Progenitor cell of endocrine pancreas (in vitro differentiated cells): ENCODE results near the gene TYSND1. TPM values are rescaled to one million over a fixed set of nuclear protein-coding genes. Genes with fewer than 3 reads are reported as not detected.

Experiments
- DNase-seq: peaks from one replicate; pipeline ENCODE4 v3.0.0; 2021; ENCODE audit warnings: low spot score; ENCODE audit not compliant: unreplicated experiment
- H3K27ac Mint-ChIP-seq: 2 replicates; pipeline ENCODE4 v1.8.0; 2021; ENCODE audit warnings: mild to moderate bottlenecking, moderate library complexity, mixed read lengths
- H3K27me3 Mint-ChIP-seq: 2 replicates; pipeline ENCODE4 v1.8.0; 2021; ENCODE audit warnings: mixed read lengths
- H3K36me3 Mint-ChIP-seq: 2 replicates; pipeline ENCODE4 v1.8.0; 2022; ENCODE audit warnings: mixed read lengths; ENCODE audit not compliant: insufficient read depth
- H3K4me1 Mint-ChIP-seq: 2 replicates; pipeline ENCODE4 v1.8.0; 2021; ENCODE audit warnings: low read depth, mixed read lengths
- H3K4me3 Mint-ChIP-seq: 2 replicates; pipeline ENCODE4 v1.8.0; 2021; ENCODE audit warnings: low read depth, mild to moderate bottlenecking, moderate library complexity, mixed read lengths
- H3K9me3 Mint-ChIP-seq: 2 replicates; pipeline ENCODE4 v1.8.0; 2021; ENCODE audit warnings: low read depth, mixed read lengths
- long read RNA-seq: library from polyadenylated mRNA; unstranded; transcript quantifications from one replicate; pipeline ENCODE4 v2.0.0, GENCODE V29; 2020
- total RNA-seq: library from RNA; stranded (reverse); gene quantifications from 2 replicates; pipeline ENCODE4 v1.2.1, GENCODE V29; 2021
- TF ChIP-seq, protein P1 (sequence below): fragments of 200-600 bp; sonication (generic); IDR thresholded peaks from one replicate; pipeline ENCODE4 v1.5.0; 2021; ENCODE audit warnings: antibody characterized with exemption, mild to moderate bottlenecking; ENCODE audit not compliant: unreplicated experiment

Gene TYSND1, protein sequence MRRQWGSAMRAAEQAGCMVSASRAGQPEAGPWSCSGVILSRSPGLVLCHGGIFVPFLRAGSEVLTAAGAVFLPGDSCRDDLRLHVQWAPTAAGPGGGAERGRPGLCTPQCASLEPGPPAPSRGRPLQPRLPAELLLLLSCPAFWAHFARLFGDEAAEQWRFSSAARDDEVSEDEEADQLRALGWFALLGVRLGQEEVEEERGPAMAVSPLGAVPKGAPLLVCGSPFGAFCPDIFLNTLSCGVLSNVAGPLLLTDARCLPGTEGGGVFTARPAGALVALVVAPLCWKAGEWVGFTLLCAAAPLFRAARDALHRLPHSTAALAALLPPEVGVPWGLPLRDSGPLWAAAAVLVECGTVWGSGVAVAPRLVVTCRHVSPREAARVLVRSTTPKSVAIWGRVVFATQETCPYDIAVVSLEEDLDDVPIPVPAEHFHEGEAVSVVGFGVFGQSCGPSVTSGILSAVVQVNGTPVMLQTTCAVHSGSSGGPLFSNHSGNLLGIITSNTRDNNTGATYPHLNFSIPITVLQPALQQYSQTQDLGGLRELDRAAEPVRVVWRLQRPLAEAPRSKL
- 12.6 and 15.1 TPM in 2 replicates for total RNA-seq
- long read RNA-seq, partial matches to known transcripts: 0 of 6 reads
- long read RNA-seq, other reads (novel, unspliced or antisense): 2 of 6 reads

DNA sequence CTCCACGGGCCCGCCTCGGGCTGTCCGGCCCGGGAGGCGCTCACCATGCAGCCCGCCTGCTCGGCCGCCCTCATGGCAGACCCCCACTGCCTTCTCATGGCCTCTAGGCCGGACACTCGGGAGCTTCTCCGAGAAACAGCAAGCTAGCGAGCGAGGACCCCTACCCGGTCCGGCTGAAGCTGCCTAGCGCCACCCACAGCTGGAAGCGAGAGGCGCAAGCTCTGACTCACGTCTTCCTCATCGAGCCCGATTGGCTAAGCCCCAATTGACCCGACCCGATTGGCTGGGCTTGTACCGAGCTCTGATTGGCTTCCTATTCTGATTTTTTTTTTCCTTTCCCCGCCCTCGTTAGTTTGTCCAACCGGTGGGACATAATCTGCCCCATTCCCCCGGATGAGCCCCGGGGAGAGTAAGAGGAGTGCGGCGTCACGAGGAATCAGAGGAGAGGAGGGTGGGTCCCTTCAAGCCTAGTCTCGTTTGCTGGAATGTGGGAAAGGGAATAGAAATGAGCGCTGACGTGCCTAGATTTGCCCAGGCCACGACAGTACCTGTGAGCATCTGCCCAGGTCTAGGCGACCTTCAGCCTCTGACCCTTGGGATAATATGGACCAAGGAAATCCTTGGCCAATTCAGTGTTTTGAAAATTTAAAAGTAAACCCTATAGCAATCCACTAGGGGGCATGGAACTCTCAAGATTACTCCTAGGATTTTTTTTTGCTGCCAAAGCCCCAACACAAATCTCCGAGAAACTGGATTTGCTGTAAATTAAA, at the start of gene TYSND1:
TSS of gene TYSND1 (minus strand) at position 212 of the 770 bp plus-strand sequence. CDS start at position 98, 114 bp downstream.
- Mint-ChIP-seq H3K4me3 (peak within 1 kb of the TSS; percentile 80), H3K4me1 (peaks cover 2% of the 10 kb centered on the region), H3K27me3 (no peaks in the 10 kb centered on the region), H3K27ac (peak within 1 kb of the TSS; percentile 97), H3K36me3 (peaks cover 7% of the 10 kb centered on the region), H3K9me3 (no peaks in the 10 kb centered on the region)
- peak; percentile 94 for DNase-seq
- TF ChIP-seq, protein P1, sequence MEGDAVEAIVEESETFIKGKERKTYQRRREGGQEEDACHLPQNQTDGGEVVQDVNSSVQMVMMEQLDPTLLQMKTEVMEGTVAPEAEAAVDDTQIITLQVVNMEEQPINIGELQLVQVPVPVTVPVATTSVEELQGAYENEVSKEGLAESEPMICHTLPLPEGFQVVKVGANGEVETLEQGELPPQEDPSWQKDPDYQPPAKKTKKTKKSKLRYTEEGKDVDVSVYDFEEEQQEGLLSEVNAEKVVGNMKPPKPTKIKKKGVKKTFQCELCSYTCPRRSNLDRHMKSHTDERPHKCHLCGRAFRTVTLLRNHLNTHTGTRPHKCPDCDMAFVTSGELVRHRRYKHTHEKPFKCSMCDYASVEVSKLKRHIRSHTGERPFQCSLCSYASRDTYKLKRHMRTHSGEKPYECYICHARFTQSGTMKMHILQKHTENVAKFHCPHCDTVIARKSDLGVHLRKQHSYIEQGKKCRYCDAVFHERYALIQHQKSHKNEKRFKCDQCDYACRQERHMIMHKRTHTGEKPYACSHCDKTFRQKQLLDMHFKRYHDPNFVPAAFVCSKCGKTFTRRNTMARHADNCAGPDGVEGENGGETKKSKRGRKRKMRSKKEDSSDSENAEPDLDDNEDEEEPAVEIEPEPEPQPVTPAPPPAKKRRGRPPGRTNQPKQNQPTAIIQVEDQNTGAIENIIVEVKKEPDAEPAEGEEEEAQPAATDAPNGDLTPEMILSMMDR: peak; percentile 57

DNA sequence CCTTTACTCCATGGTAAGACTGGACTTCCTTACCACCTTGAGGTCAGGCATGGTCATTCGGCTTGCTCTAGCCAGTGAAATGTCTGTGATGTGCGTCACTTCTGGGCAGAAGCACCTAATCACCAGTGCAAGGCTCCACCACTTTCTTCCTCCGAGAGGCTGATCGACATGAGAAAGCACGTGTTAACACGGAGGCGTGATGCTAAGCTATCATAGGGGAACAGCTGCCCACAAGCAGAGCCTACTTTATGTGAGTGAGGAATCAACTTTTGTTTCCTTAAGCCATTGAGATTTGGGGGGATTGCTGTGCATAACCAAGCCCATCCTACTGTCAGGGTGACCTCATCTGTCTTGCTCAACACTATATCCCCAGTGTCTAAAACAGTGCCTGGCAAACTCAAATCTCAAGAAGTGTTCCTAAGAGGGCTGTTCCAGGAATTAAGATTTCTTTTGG, 46.9 kb upstream of the TYSND1 start:
- Mint-ChIP-seq H3K9me3 (no peaks in the 10 kb centered on the region), H3K27ac (no peak overlapping the region)
- TF ChIP-seq, protein P1: no peak

DNA sequence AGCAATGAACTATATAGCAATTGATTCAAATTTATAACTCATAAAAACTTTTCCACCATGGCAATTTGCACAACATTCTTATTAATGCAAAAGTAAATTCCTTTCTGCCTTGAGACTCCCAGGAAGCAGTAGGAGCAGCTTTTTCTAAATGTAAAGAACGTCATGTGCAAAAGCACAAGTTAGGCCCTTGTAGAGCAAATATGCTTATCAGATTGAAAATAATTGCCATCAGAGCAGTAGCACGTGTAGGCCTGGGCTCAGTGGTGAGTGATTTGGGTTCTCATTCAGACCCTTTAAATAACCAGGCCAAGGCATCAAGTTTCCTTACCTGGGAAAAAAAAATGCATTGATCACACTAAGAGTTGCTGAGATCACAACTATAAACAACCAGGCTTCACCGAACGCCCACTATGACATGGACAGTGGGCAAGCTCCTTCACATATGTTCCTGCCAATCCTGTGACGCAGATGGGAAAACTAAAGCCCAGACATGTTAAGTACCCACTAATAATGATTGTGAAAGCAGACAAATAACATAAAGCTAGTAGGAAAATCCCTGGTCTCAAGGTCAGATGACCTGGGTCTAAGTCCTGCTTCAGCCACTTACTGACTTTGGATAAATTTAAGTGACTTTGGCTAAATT, 45.9 kb upstream of the TYSND1 start:
- TF ChIP-seq, protein P1: no peak
- Mint-ChIP-seq H3K4me1 (peaks cover 11% of the 10 kb centered on the region), H3K36me3 (peaks cover under 1% of the 10 kb centered on the region), H3K4me3 (no peak overlapping the region), H3K9me3 (no peaks in the 10 kb centered on the region), H3K27me3 (no peaks in the 10 kb centered on the region), H3K27ac (peak overlapping the region; percentile 90)
- DNase-seq: no peak

More for the DNA sequence above, 46.9 kb upstream of the TYSND1 start:
- no peak for DNase-seq
- Mint-ChIP-seq H3K27me3 (no peaks in the 10 kb centered on the region), H3K4me1 (peaks cover 11% of the 10 kb centered on the region), H3K4me3 (no peak overlapping the region), H3K36me3 (peaks cover 8% of the 10 kb centered on the region)

DNA sequence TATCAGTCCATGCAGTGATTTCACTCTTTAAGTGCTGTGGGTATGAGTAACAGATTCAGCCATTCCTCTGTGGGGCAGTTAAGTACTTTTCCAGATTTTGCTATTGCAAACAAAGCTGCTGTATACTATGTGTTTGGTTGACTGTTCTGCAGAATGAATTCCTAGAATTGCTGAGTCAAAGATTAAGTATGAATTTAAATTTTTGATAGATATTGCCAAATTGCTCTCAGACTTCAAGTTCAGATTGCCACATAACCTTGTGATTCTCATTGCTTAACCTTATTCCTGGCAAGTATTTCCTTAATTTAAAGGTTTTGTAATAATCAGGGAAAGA, 45.4 kb upstream of the TYSND1 start:
- DNase-seq: no peak
- Mint-ChIP-seq H3K27ac (no peak overlapping the region), H3K4me1 (peaks cover 11% of the 10 kb centered on the region), H3K9me3 (no peaks in the 10 kb centered on the region), H3K36me3 (no peaks in the 10 kb centered on the region), H3K4me3 (no peak overlapping the region), H3K27me3 (no peaks in the 10 kb centered on the region)
- TF ChIP-seq, protein P1: no peak
